Nucleus accumbens (tissue), 56 donors: ENCODE data around the gene EXTL2.
"Not testable (repeated sequence)": the region's sequence is repeated elsewhere in the genome, so short reads cannot be mapped to it uniquely, and the experiment has no call there.

Experiments
- DNase-seq, 56 donors: peaks; one replicate each; lab custom pipeline; 2025; lab: John Stamatoyannopoulos, UW

Gene EXTL2

GRCh38 chr1:100903777-100904176 is 9.1 kb upstream of the EXTL2 start:
- DNase-seq: no peak

DNA sequence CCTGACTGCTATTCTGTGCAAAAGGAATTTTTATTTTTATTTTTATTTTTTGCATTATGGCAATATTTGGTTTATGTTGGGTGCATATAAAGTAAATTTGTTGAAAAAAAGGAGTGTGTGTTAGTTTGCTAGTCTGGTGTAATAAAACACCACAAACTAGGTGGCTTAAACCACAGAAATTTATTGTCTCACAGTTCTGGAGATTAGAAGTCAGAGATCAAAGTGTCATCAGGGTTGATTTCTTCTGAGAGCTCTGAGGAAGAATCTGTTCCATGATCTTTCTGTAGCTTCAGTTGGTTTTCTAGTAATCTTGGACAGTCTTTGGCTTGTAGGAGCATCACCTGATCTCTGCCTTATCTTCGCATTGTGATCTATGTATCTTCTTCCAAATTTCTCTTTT is 7.7 kb upstream of the EXTL2 start:
- DNase-seq: no peak

DNA sequence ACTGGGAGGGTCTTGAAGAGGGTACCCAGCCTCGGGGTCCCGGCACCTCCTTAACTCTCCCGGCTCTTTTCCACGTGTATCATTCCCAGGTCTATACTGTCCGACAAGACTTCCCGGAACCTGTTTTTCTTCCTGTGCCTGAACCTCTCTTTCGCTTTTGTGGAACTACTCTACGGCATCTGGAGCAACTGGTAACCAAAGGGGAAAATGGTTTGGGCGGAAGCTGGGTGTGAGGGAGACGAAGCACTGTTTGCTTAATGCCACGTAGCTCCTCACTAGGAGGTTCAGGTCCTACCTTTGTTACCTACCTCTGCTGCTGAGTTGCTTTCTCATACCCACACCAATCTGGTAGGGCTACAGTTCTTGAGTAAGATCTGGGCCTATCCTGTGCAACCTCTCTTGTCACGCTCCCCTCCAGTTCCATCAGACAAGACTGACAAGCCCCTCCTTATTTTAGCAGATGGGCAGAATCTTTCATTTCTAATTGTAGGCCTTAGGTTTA is 1.9 kb upstream of the EXTL2 start:
- peak in 24 of 56 donors; percentile 2 to 53 (median 29) for DNase-seq

DNA sequence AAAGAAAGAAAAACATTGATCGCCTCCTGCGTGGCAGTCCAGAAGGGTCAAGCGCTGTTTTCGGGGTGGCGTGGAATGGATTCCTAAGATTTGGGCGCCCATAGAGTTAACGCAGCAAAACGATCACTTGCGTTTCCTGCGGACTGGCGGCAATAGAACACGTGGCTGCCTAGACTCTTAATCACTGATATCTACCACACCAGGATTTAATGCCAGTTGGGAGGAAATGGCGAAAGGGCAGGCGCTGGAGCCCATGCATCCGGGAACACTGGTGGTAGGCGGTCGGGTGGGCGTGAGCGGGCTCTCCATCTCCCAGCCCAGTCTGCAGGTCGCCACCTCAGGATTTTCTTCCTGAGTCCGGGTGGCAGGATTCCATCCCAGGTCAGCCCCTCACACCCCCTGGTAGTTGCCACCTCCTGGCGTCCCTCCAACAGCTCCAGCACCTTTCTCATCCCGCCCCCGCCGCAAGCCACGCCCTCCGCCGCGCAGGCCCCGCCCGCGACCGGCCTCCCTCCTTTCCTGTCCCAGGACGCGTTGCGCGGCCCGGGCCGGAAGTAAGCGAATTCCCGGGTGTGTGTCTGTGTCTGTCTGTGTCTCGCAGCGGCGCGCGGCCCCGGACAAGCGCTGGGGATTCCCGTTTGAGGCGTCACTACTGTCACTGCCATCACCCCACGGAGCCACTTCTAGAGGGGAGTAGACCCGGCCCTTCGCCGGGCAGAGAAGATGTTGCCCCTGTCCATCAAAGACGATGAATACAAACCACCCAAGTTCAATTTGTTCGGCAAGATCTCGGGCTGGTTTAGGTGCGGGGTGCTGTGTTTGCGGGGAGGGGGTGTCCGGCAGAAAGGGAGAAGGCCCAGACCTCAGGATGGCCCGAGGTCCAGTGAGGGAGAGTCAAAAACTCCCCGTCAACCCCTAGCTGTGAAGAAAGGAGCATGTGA is 1.2 kb upstream of the EXTL2 start, which contains the start of gene SLC30A7:
Gene SLC30A7, plus strand, starts transcription at position 551 of the 941 bp plus-strand sequence. Its CDS starts 173 bp downstream, at position 724.
- peak; percentile 18 to 97 (median 88) for DNase-seq

DNA sequence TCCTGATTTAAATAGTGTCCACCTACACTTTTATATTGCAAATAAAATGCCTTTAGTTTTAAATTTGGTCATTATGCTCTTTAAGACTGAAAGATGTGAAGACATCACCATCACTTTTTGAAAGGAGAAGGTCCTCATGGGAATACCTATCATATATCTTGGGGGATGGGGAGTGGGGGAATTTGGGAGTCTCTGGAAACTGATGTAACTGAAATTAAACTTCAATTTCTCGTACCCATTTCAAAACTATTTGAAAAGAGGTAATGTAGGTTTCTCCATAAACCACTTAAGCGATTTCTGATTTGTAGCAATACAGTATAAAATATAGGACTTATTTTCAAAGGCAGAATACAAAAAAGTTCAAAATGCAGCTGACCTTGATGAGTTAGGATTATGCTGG is 924 bp downstream of the EXTL2 start:
- DNase-seq: no peak

- DNase-seq: no peak
These were observed 2.1 kb downstream of the EXTL2 start for GRCh38 chr1:100892554-100892953.

GRCh38 chr1:100891380-100891779 is 3.3 kb downstream of the EXTL2 start:
- DNase-seq: no peak

GRCh38 chr1:100889869-100890482 is 4.7 kb downstream of the EXTL2 start:
- DNase-seq: not testable (repeated sequence)

DNA sequence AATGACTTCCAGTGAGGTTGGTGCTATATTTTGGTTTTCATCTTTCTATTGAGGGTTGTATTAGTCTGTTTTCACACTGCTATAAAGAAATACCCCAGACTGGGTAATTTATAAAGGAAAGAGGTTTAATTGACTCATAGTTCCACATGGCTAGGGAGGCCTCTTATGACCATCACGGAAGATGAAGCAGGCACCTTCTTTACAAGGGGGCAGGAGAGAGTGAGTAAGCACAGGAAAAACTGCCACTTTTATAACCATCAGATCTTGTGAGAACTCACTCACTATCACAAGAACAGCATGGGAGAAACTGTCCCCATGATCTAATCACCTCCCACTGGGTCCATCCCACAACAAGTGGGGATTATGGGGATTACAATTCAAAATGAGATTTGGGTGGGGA is 5.6 kb downstream of the EXTL2 start:
- not testable (repeated sequence) for DNase-seq

DNA sequence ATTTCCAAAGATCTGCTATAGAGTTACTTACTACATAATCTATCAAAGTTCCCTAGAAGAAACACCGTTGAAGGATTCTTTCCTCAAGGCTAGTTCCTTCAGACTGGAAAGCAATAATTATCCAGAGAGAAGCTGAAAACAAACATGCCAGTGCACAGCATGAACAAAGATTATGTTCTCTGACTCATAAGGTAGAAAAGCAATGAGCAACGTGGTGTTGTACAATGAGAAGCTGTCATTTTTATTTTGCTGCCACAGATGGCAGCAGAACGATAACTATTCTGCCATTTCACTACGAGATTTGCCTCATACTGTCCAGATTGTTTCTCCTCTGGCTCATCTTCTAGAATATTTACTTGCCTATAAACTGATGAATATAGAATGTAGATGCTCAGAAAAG is 10.7 kb downstream of the EXTL2 start:
- DNase-seq: no peak

- DNase-seq: no peak
These were observed 11.9 kb downstream of the EXTL2 start for GRCh38 chr1:100882698-100883097.

- no peak for DNase-seq
These were observed 13.0 kb downstream of the EXTL2 start for GRCh38 chr1:100881687-100882086.

GRCh38 chr1:100879422-100879821 is 15.2 kb downstream of the EXTL2 start:
- DNase-seq: no peak

DNA sequence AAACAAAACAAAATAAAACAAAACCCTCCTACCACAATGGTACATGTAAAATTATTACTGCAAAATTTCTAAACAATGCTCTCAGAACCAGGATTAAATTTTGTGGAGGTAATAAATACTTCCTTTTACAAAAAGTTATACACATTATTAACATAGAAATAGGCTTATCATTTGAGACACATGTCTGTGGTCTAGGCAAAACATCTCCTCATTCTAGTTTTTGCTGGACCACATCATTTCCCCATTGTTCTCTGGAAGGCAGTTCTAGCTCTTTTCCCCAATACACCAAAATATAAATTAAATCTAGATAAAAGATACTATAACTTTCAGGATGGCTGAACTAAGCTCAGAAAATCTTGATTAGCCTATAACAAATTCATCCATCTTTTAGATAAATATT is 18.4 kb downstream of the EXTL2 start:
- DNase-seq: no peak

GRCh38 chr1:100875228-100875627 is 19.4 kb downstream of the EXTL2 start:
- DNase-seq: no peak

GRCh38 chr1:100874433-100874832 is 20.2 kb downstream of the EXTL2 start:
- no peak for DNase-seq

DNA sequence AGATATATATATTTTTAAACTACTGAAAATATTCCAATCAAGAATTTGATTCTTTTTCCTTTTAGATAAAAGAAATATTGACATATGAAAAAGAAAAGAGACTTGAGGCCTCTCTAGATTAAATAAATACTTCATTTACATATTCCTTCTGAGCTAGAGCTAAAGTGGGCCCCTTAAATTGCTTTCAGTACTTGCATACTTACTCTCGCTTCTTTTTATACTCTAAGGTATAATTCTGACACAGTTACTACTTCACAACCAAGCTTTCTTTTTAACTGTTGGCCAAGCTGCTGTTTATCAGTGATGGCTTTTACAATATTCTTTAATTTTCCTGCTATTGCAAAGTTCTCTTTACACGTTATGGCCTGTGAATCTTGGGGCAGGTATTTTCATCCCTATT is 24.6 kb downstream of the EXTL2 start:
- no peak for DNase-seq

GRCh38 chr1:100868364-100868995 is 26.2 kb downstream of the EXTL2 start:
- DNase-seq: no peak

DNA sequence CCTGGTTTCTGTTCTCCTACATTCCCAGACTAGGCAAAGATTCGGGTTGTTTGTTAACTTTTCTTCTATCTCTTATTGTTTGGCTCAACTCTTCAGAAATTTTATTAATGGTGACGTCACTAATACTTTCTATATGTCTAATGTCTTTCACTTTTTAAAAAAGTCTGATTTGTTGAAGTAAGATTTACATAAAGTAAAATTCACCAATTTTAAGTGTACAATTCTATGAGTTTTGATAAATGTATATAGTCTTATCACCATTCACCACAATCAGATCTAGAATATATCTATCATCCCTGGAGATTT is 27.8 kb downstream of the EXTL2 start:
- no peak for DNase-seq

DNA sequence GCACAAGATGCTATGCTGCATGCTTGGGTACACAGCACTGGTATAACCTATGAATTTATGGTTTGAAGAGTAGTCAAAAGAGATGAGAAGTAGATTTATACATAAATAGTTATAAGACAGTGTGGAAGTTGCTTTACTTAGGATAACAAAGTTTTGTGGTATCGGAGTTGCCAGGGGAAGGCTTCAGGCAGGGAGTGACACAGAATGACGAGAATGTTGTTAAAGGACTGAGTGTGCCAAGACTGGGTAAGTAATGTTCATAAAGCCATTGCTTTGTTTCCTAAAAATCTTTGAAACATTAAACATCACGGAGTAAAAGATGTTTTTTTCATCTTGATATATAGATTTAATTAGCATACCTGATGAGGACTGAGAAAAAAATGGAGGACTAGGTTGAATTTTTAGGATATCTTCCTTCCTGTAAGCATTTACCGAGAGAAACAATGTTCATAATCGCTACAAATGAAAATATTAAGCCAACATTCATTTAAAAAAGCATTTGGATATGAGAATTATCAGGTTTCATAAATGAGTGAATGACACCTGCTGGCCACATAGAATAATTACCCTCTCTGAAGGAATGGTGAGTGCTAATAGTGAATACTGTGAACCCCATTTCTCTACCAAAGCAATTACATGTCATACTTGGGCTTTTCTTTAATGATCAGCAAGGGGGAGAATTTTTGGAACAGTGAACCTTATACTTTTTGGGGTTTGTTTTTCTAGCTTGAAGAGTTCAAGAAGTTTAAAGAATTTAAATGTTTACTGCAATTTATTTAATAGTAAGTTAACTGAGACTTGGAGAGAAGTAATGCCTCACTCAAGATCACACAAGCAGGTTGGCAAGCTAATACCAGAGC is 28.4 kb downstream of the EXTL2 start:
- no peak for DNase-seq
